G401 (cell line): ENCODE data around the gene RBMS1. TPM values are rescaled to one million over a fixed set of nuclear protein-coding genes. Genes with fewer than 3 reads are reported as not detected.

ENCODE experiments used
- DNase-seq: peaks from one replicate; pipeline ENCODE4 v3.0.0-alpha.2; 2015; ENCODE audit warnings: low spot score
- in situ Hi-C: cut with HindIII; loops from 2 replicates; pipeline ENCODE4 v1.10.0; 2016; ENCODE audit warnings: low sequenced_read_pairs, mixed read lengths
- total RNA-seq: library from RNA; depleted of rRNA; stranded (reverse); fragments of >200 nt; shearing (Covaris generic); gene quantifications from 2 replicates; pipeline ENCODE4 v1.2.3, GENCODE V29; 2014

Gene RBMS1
- total RNA-seq, 1 experiment from 2014 or later = 8.3 TPM

GRCh38 chr2:160331258-160332025 is 162.2 kb downstream of the RBMS1 start:
- no peak for DNase-seq
- in situ Hi-C loops = no loop called here

- DNase-seq = no peak
- in situ Hi-C loops = no loop called here
Observed at GRCh38 chr2:160328811-160329527, 164.6 kb downstream of the RBMS1 start.

- in situ Hi-C loops = no loop called here
- DNase-seq = no peak
Observed at GRCh38 chr2:160326786-160327185, 166.8 kb downstream of the RBMS1 start.

- in situ Hi-C loops = no loop called here
- no peak for DNase-seq
Observed at GRCh38 chr2:160325418-160325817, 168.2 kb downstream of the RBMS1 start.

- DNase-seq = no peak
- in situ Hi-C loops = no loop called here
Observed at GRCh38 chr2:160324917-160325316, 168.7 kb downstream of the RBMS1 start.

GRCh38 chr2:160324161-160324800 is 169.3 kb downstream of the RBMS1 start:
- DNase-seq = no peak
- in situ Hi-C loops = no loop called here

GRCh38 chr2:160322320-160322719 is 171.3 kb downstream of the RBMS1 start:
- DNase-seq = no peak
- in situ Hi-C loops = no loop called here

- DNase-seq = no peak
- in situ Hi-C loops = no loop called here
Observed at GRCh38 chr2:160321006-160321405, 172.6 kb downstream of the RBMS1 start.

- DNase-seq = no peak
- in situ Hi-C loops = no loop called here
Observed at GRCh38 chr2:160319700-160320099, 173.9 kb downstream of the RBMS1 start.

GRCh38 chr2:160318218-160318617 is 175.4 kb downstream of the RBMS1 start:
- in situ Hi-C loops = no loop called here
- no peak for DNase-seq

GRCh38 chr2:160317181-160318099 is 176.2 kb downstream of the RBMS1 start:
- in situ Hi-C loops = no loop called here
- no peak for DNase-seq

GRCh38 chr2:160315337-160315736 is 178.3 kb downstream of the RBMS1 start:
- no peak for DNase-seq
- in situ Hi-C loops = no loop called here

GRCh38 chr2:160310118-160310828 is 183.3 kb downstream of the RBMS1 start:
- in situ Hi-C loops = no loop called here
- DNase-seq = no peak

- in situ Hi-C loops = no loop called here
- no peak for DNase-seq
Observed at GRCh38 chr2:160309585-160309984, 184.0 kb downstream of the RBMS1 start.

GRCh38 chr2:160308915-160309314 is 184.7 kb downstream of the RBMS1 start:
- in situ Hi-C loops = no loop called here

GRCh38 chr2:160308476-160308875 is 185.1 kb downstream of the RBMS1 start:
- in situ Hi-C loops = no loop called here
- no peak for DNase-seq

More at GRCh38 chr2:160308915-160309314, 184.7 kb downstream of the RBMS1 start:
- no peak for DNase-seq

- DNase-seq = peak; percentile 10
- in situ Hi-C loops = no loop called here
Observed at GRCh38 chr2:160306985-160307384, 186.6 kb downstream of the RBMS1 start.

GRCh38 chr2:160305081-160305750 is 188.4 kb downstream of the RBMS1 start:
- no peak for DNase-seq
- in situ Hi-C loops = no loop called here
